SK-N-SH treated with all-trans-retinoic acid at 6 μM for 48 hours (cell line): Measurements from ENCODE around the gene GPC5.

Experiments
- ATAC-seq: fragments of 200-7000 bp; cut with Tn5 transposase; 3 replicates; pipeline ENCODE4 v1.9.1; 2020; ENCODE audit warnings: mild to moderate bottlenecking, moderate library complexity
- BACH2 ChIP-seq: fragments of 250-450 bp; sonication (Bioruptor Pico); IDR thresholded peaks from 2 replicates; pipeline ENCODE4 v1.9.0; 2021; ENCODE audit warnings: mild to moderate bottlenecking, borderline replicate concordance
- CSDC2 ChIP-seq: fragments of 250-450 bp; sonication (Bioruptor Pico); IDR thresholded peaks from 2 replicates; pipeline ENCODE4 v1.5.0; 2020; ENCODE audit warnings: mild to moderate bottlenecking, moderate library complexity
- ESRRG ChIP-seq: fragments of 250-450 bp; sonication (Bioruptor Pico); IDR thresholded peaks from 2 replicates; pipeline ENCODE4 v1.6.1; 2021; ENCODE audit warnings: mild to moderate bottlenecking
- GLIS3 ChIP-seq: fragments of 250-450 bp; sonication (Bioruptor Pico); IDR thresholded peaks from 2 replicates; pipeline ENCODE4 v1.5.0; 2020; ENCODE audit warnings: mild to moderate bottlenecking, moderate library complexity
- ISL1 ChIP-seq: fragments of 250-450 bp; sonication (Bioruptor Pico); IDR thresholded peaks from 2 replicates; pipeline ENCODE4 v2.1.2; 2022; ENCODE audit warnings: mild to moderate bottlenecking, moderate library complexity
- OSR1 ChIP-seq: fragments of 250-450 bp; sonication (Bioruptor Pico); IDR thresholded peaks from 2 replicates; pipeline ENCODE4 v1.8.0; 2022; ENCODE audit warnings: moderate library complexity, mild to moderate bottlenecking, inconsistent platforms
- PPARA ChIP-seq: fragments of 250-450 bp; sonication (Bioruptor Pico); IDR thresholded peaks from 2 replicates; pipeline ENCODE4 v1.5.0; 2020; ENCODE audit warnings: mild to moderate bottlenecking, borderline replicate concordance
- RARB ChIP-seq: fragments of 250-450 bp; sonication (Bioruptor Pico); IDR thresholded peaks from 2 replicates; pipeline ENCODE4 v1.8.0; 2021; ENCODE audit warnings: mild to moderate bottlenecking, moderate library complexity
- SNAI2 ChIP-seq: fragments of 250-450 bp; sonication (Bioruptor Pico); IDR thresholded peaks from 2 replicates; pipeline ENCODE4 v1.5.0; 2020; ENCODE audit warnings: mild to moderate bottlenecking, moderate library complexity
- TOX ChIP-seq: fragments of 250-450 bp; sonication (Bioruptor Pico); IDR thresholded peaks from 2 replicates; pipeline ENCODE4 v1.8.0; 2021; ENCODE audit warnings: mild to moderate bottlenecking, moderate library complexity, borderline replicate concordance
- ZC3H10 ChIP-seq: fragments of 250-450 bp; sonication (Bioruptor Pico); IDR thresholded peaks from 2 replicates; pipeline ENCODE4 v1.5.1; 2021; ENCODE audit warnings: mild to moderate bottlenecking, moderate library complexity
- ZFP3 ChIP-seq: fragments of 250-450 bp; sonication (Bioruptor Pico); IDR thresholded peaks from 2 replicates; pipeline ENCODE4 v1.5.0; 2020; ENCODE audit warnings: mild to moderate bottlenecking, moderate library complexity
- ZFP30 ChIP-seq: fragments of 450-650 bp; formaldehyde crosslinking; IDR thresholded peaks from 2 replicates; pipeline ENCODE4 v1.5.0; 2022; ENCODE audit warnings: mild to moderate bottlenecking, moderate library complexity
- ZNF565 ChIP-seq: fragments of 450-650 bp; formaldehyde crosslinking; conservative IDR thresholded peaks from 2 replicates; pipeline ENCODE4 v1.5.0; 2020; ENCODE audit warnings: low read depth, mild to moderate bottlenecking, moderate library complexity
- ZNF70 ChIP-seq: fragments of 450-650 bp; formaldehyde crosslinking; IDR thresholded peaks from 2 replicates; pipeline ENCODE4 v1.5.0; 2020; ENCODE audit warnings: mild to moderate bottlenecking, moderate library complexity
- ZNF8 ChIP-seq: fragments of 450-650 bp; formaldehyde crosslinking; IDR thresholded peaks from 2 replicates; pipeline ENCODE4 v1.5.0; 2020; ENCODE audit warnings: mild to moderate bottlenecking, moderate library complexity
- TF ChIP-seq, protein P1 (sequence below): fragments of 250-450 bp; sonication (Bioruptor Pico); IDR thresholded peaks from 2 replicates; pipeline ENCODE4 v1.5.0; 2020; ENCODE audit warnings: mild to moderate bottlenecking, moderate library complexity
- TF ChIP-seq, protein P2 (sequence below): fragments of 250-450 bp; sonication (Bioruptor Pico); IDR thresholded peaks from 2 replicates; pipeline ENCODE4 v1.8.0; 2021; ENCODE audit warnings: low read depth, mild to moderate bottlenecking, moderate library complexity, borderline replicate concordance
- TF ChIP-seq, protein P3 (sequence below): fragments of 250-450 bp; sonication (Bioruptor Pico); IDR thresholded peaks from 2 replicates; pipeline ENCODE4 v1.5.1; 2021; ENCODE audit warnings: mild to moderate bottlenecking, moderate library complexity
- TF ChIP-seq, protein P4 (sequence below): fragments of 250-450 bp; sonication (Bioruptor Pico); IDR thresholded peaks from 2 replicates; pipeline ENCODE4 v1.5.1; 2020; ENCODE audit warnings: low read depth, mild to moderate bottlenecking, moderate library complexity
- TF ChIP-seq, protein P5 (sequence below): fragments of 250-450 bp; sonication (Bioruptor Pico); IDR thresholded peaks from 2 replicates; pipeline ENCODE4 v1.8.0; 2020; ENCODE audit warnings: mild to moderate bottlenecking, moderate library complexity, borderline replicate concordance

GPC5 gene

DNA sequence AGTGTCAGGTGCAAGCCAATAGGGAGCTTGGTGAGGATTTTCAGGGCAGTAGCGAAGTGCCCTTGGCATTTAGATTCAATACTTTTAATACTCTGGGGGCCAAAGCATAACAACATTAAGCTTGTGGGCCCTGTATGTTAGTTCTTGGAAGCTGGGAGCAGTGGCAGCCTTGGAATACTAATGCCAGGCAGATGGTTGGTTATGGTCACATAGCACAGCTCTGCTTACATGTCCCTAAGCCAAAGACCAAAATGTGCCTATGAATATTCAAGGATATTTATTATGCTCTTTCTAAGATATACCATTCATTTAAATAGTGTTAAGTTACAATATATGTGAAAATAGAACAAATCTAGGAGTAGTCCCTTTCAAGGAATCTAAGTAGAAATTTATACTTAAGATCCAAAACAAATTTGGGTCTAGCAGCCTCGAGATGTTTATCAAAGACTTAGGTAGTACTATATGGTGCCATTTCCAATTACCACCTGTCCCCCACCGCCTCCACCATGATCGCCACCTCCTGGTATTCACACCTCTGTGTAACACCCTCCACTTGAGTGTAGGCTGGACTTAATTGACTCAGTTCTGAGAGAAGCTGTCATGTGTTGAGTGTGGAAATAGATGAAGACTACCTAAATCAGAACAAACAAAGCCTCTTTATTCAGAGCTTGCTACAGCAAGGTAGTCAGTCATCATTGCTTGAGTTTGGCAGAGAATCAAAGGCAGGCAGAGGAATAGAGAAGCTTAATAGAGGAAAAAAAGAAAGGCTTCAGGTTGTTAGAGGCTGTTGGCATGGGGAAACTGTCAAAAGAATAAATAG, 261.0 kb downstream of the GPC5 start (continued):
- TF ChIP-seq, protein P1, sequence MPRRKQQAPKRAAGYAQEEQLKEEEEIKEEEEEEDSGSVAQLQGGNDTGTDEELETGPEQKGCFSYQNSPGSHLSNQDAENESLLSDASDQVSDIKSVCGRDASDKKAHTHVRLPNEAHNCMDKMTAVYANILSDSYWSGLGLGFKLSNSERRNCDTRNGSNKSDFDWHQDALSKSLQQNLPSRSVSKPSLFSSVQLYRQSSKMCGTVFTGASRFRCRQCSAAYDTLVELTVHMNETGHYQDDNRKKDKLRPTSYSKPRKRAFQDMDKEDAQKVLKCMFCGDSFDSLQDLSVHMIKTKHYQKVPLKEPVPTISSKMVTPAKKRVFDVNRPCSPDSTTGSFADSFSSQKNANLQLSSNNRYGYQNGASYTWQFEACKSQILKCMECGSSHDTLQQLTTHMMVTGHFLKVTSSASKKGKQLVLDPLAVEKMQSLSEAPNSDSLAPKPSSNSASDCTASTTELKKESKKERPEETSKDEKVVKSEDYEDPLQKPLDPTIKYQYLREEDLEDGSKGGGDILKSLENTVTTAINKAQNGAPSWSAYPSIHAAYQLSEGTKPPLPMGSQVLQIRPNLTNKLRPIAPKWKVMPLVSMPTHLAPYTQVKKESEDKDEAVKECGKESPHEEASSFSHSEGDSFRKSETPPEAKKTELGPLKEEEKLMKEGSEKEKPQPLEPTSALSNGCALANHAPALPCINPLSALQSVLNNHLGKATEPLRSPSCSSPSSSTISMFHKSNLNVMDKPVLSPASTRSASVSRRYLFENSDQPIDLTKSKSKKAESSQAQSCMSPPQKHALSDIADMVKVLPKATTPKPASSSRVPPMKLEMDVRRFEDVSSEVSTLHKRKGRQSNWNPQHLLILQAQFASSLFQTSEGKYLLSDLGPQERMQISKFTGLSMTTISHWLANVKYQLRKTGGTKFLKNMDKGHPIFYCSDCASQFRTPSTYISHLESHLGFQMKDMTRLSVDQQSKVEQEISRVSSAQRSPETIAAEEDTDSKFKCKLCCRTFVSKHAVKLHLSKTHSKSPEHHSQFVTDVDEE (CRISPR knock-in tag) = no peak
- TF ChIP-seq ZFP30 (no peak), ZNF8 (CRISPR knock-in tag) (no peak), ZNF565 (CRISPR knock-in tag) (no peak)
- TF ChIP-seq, protein P2, sequence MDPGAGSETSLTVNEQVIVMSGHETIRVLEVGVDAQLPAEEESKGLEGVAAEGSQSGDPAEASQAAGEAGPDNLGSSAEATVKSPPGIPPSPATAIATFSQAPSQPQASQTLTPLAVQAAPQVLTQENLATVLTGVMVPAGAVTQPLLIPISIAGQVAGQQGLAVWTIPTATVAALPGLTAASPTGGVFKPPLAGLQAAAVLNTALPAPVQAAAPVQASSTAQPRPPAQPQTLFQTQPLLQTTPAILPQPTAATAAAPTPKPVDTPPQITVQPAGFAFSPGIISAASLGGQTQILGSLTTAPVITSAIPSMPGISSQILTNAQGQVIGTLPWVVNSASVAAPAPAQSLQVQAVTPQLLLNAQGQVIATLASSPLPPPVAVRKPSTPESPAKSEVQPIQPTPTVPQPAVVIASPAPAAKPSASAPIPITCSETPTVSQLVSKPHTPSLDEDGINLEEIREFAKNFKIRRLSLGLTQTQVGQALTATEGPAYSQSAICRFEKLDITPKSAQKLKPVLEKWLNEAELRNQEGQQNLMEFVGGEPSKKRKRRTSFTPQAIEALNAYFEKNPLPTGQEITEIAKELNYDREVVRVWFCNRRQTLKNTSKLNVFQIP (CRISPR knock-in tag) = no peak

DNA sequence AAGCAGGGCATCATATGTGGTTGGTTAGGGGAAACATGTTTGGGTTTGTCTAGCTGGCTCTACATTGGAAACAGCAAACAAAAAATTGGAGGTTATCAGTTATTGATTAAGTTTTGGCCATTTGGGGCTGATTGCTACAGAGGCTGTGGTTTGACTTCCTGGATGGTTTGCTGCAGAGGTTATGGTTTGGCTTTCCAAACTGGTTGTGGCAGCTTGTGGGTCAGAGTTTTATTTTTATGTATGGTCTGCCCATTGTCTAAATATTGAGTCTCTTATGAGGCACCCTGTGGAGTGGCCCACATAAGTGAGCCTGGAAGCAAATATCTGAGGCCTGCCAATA, 261.6 kb downstream of the GPC5 start:
- no peak for TF ChIP-seq PPARA (CRISPR knock-in tag)
- no peak for TF ChIP-seq RARB
- no peak for TF ChIP-seq SNAI2 (CRISPR knock-in tag)
- TF ChIP-seq ZNF70 (CRISPR knock-in tag) = no peak
- no peak for TF ChIP-seq ZFP3 (CRISPR knock-in tag)
- TF ChIP-seq BACH2 (CRISPR knock-in tag) = no peak
- TF ChIP-seq ISL1 (CRISPR knock-in tag) = no peak
- TF ChIP-seq ZNF8 (CRISPR knock-in tag) = no peak
- no peak for TF ChIP-seq ZFP30
- TF ChIP-seq CSDC2 = no peak
- TF ChIP-seq GLIS3 (CRISPR knock-in tag) = no peak
- TF ChIP-seq, protein P3, sequence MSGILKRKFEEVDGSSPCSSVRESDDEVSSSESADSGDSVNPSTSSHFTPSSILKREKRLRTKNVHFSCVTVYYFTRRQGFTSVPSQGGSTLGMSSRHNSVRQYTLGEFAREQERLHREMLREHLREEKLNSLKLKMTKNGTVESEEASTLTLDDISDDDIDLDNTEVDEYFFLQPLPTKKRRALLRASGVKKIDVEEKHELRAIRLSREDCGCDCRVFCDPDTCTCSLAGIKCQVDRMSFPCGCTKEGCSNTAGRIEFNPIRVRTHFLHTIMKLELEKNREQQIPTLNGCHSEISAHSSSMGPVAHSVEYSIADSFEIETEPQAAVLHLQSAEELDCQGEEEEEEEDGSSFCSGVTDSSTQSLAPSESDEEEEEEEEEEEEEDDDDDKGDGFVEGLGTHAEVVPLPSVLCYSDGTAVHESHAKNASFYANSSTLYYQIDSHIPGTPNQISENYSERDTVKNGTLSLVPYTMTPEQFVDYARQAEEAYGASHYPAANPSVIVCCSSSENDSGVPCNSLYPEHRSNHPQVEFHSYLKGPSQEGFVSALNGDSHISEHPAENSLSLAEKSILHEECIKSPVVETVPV (CRISPR knock-in tag) = no peak
- TF ChIP-seq TOX = no peak
- TF ChIP-seq, protein P4, sequence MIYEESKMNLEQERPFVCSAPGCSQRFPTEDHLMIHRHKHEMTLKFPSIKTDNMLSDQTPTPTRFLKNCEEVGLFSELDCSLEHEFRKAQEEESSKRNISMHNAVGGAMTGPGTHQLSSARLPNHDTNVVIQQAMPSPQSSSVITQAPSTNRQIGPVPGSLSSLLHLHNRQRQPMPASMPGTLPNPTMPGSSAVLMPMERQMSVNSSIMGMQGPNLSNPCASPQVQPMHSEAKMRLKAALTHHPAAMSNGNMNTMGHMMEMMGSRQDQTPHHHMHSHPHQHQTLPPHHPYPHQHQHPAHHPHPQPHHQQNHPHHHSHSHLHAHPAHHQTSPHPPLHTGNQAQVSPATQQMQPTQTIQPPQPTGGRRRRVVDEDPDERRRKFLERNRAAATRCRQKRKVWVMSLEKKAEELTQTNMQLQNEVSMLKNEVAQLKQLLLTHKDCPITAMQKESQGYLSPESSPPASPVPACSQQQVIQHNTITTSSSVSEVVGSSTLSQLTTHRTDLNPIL (CRISPR knock-in tag) = no peak
- no peak for TF ChIP-seq OSR1 (CRISPR knock-in tag)
- TF ChIP-seq, protein P2 (CRISPR knock-in tag) = no peak
- no peak for TF ChIP-seq ESRRG
- TF ChIP-seq, protein P5, sequence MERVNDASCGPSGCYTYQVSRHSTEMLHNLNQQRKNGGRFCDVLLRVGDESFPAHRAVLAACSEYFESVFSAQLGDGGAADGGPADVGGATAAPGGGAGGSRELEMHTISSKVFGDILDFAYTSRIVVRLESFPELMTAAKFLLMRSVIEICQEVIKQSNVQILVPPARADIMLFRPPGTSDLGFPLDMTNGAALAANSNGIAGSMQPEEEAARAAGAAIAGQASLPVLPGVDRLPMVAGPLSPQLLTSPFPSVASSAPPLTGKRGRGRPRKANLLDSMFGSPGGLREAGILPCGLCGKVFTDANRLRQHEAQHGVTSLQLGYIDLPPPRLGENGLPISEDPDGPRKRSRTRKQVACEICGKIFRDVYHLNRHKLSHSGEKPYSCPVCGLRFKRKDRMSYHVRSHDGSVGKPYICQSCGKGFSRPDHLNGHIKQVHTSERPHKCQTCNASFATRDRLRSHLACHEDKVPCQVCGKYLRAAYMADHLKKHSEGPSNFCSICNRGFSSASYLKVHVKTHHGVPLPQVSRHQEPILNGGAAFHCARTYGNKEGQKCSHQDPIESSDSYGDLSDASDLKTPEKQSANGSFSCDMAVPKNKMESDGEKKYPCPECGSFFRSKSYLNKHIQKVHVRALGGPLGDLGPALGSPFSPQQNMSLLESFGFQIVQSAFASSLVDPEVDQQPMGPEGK (CRISPR knock-in tag) = no peak
- TF ChIP-seq ZC3H10 (CRISPR knock-in tag) = no peak
- ATAC-seq = no peak
